IMR-90 (cell line): ENCODE results near the gene ZNF469. TPM values are rescaled to one million over a fixed set of nuclear protein-coding genes. Genes with fewer than 3 reads are reported as not detected.

Source experiments
- ATAC-seq: fragments of 200-7000 bp; cut with Tn5 transposase; 2 replicates; pipeline ENCODE4 v1.9.1; 2020; ENCODE audit warnings: low read depth, mild to moderate bottlenecking, moderate library complexity
- BruUV-seq: library from RNA; stranded (reverse); fragments of 400-500 nt; replicated peaks from 2 replicates; lab custom pipeline; 2021; lab: Mats Ljungman, UMichigan
- CTCF ChIA-PET: fragments of 300-600 bp; formaldehyde crosslinking; extraction: SDS; loops from one replicate; lab custom pipeline; 2021; ENCODE audit warnings: antibody characterized with exemption; lab: Yijun Ruan, JAX
- POLR2A ChIA-PET: fragments of 300-600 bp; sonication (Branson Sonifier 250); formaldehyde crosslinking; loops from one replicate; lab custom pipeline; 2022; ENCODE audit warnings: antibody characterized with exemption; ENCODE audit not compliant: unreplicated experiment; lab: Charles Lee
- DNase-seq: peaks from one replicate; pipeline ENCODE4 v3.0.0; 2013
- H2AFZ ChIP-seq: replicated peaks from 2 replicates; pipeline ENCODE3; 2013; ENCODE audit warnings: low read length, mild to moderate bottlenecking; ENCODE audit not compliant: poor library complexity
- H2AK5ac ChIP-seq: 2 replicates; pipeline ENCODE4 v1.6.1; 2013; ENCODE audit warnings: low read depth, low read length, inconsistent platforms
- H2AK9ac ChIP-seq: replicated peaks from 2 replicates; pipeline ENCODE3; 2013; ENCODE audit warnings: mild to moderate bottlenecking, low read depth, low read length, moderate library complexity; ENCODE audit not compliant: poor library complexity
- H2BK120ac ChIP-seq: 2 replicates; pipeline ENCODE4 v1.6.1; 2013; ENCODE audit warnings: low read depth, low read length, inconsistent platforms
- H2BK15ac ChIP-seq: 3 replicates; pipeline ENCODE4 v1.6.1; 2013; ENCODE audit warnings: low read depth, low read length, inconsistent platforms
- H2BK20ac ChIP-seq: 2 replicates; pipeline ENCODE4 v1.6.1; 2013; ENCODE audit warnings: low read depth, mild to moderate bottlenecking, inconsistent platforms, low read length, moderate library complexity
- H2BK5ac ChIP-seq: 2 replicates; pipeline ENCODE4 v1.6.1; 2013; ENCODE audit warnings: mild to moderate bottlenecking, low read depth, low read length, inconsistent platforms; ENCODE audit not compliant: poor library complexity, severe bottlenecking
- H3K14ac ChIP-seq: replicated peaks from 2 replicates; pipeline ENCODE4 v1.6.1; 2013; ENCODE audit warnings: low read depth, low read length, inconsistent platforms
- H3K18ac ChIP-seq: 2 replicates; pipeline ENCODE4 v1.6.1; 2013; ENCODE audit warnings: low read depth, low read length, control low read depth
- H3K23ac ChIP-seq: 2 replicates; pipeline ENCODE4 v1.6.1; 2013; ENCODE audit warnings: low read depth, low read length, inconsistent platforms
- H3K27ac ChIP-seq: 2 replicates; pipeline ENCODE4 v1.5.1; 2013; ENCODE audit warnings: mild to moderate bottlenecking, control low read depth, low read length; ENCODE audit not compliant: insufficient read depth
- H3K27me3 ChIP-seq: 2 replicates; pipeline ENCODE4 v1.6.1; 2013; ENCODE audit warnings: low read length; ENCODE audit not compliant: control insufficient read depth, insufficient read depth
- H3K36me3 ChIP-seq: 2 replicates; pipeline ENCODE4 v1.6.1; 2013; ENCODE audit warnings: low read length, mixed read lengths; ENCODE audit not compliant: control insufficient read depth, insufficient read depth
- H3K4ac ChIP-seq: 2 replicates; pipeline ENCODE4 v1.6.1; 2013; ENCODE audit warnings: low read depth, low read length, inconsistent platforms
- H3K4me1 ChIP-seq: 2 replicates; pipeline ENCODE4 v1.6.1; 2013; ENCODE audit warnings: low read length, mixed read lengths; ENCODE audit not compliant: control insufficient read depth, insufficient read depth
- H3K4me2 ChIP-seq: 2 replicates; pipeline ENCODE4 v1.6.1; 2013; ENCODE audit warnings: low read depth, mild to moderate bottlenecking, control low read depth, low read length, moderate library complexity
- H3K4me3 ChIP-seq: 2 replicates; pipeline ENCODE4 v1.5.1; 2013; ENCODE audit warnings: low read depth, mild to moderate bottlenecking, control low read depth, low read length, moderate library complexity; ENCODE audit not compliant: insufficient read depth
- H3K56ac ChIP-seq: 2 replicates; pipeline ENCODE4 v1.6.1; 2013; ENCODE audit warnings: low read length, inconsistent platforms; ENCODE audit not compliant: insufficient read depth; ENCODE audit errors: extremely low read depth
- H3K79me1 ChIP-seq, 2 experiments: 2 replicates each; pipeline ENCODE4 v1.6.1; 2013; ENCODE audit warnings: low read length in 2 of 2, inconsistent platforms in 1 of 2, low read depth in 1 of 2
- H3K9ac ChIP-seq: 2 replicates; pipeline ENCODE4 v1.6.1; 2013; ENCODE audit warnings: low read depth, low read length, control low read depth
- H3K9me1 ChIP-seq: 2 replicates; pipeline ENCODE4 v1.6.1; 2013; ENCODE audit warnings: low read length, inconsistent platforms; ENCODE audit not compliant: insufficient read depth
- H3K9me3 ChIP-seq: 2 replicates; pipeline ENCODE4 v1.6.1; 2013; ENCODE audit warnings: low read length; ENCODE audit not compliant: control insufficient read depth, insufficient read depth
- H4K20me1 ChIP-seq: 2 replicates; pipeline ENCODE4 v1.6.1; 2013; ENCODE audit warnings: low read length, inconsistent platforms; ENCODE audit not compliant: insufficient read depth
- H4K5ac ChIP-seq: 2 replicates; pipeline ENCODE4 v1.6.1; 2013; ENCODE audit warnings: mild to moderate bottlenecking, low read depth, low read length, control low read depth
- H4K8ac ChIP-seq, 2 experiments: 2 replicates each; pipeline ENCODE4 v1.6.1; 2013; ENCODE audit warnings: low read depth in 2 of 2, low read length in 2 of 2, control low read depth in 1 of 2, inconsistent platforms in 1 of 2
- H4K91ac ChIP-seq: 2 replicates; pipeline ENCODE4 v1.6.1; 2013; ENCODE audit warnings: low read depth, low read length, inconsistent platforms; ENCODE audit not compliant: insufficient read depth
- BHLHE40 ChIP-seq: fragments of 150-350 bp; IDR thresholded peaks from 2 replicates; pipeline ENCODE4 v1.6.1; 2016; ENCODE audit warnings: mild to moderate bottlenecking, low read depth, low read length
- CTCF ChIP-seq: conservative IDR thresholded peaks from 2 replicates; pipeline ENCODE4 v1.5.1; 2012; ENCODE audit warnings: mild to moderate bottlenecking, low read depth, low read length, improper control_type of control experiment
- MAFK ChIP-seq: IDR thresholded peaks from 2 replicates; pipeline ENCODE4 v1.6.1; 2012; ENCODE audit warnings: low read depth, low read length, improper control_type of control experiment
- MXI1 ChIP-seq: IDR thresholded peaks from 2 replicates; pipeline ENCODE4 v1.6.1; 2012; ENCODE audit warnings: low read depth, mild to moderate bottlenecking, low read length, moderate library complexity, borderline replicate concordance
- NFE2L2 ChIP-seq: fragments of 150-350 bp; IDR thresholded peaks from 2 replicates; pipeline ENCODE4 v1.6.1; 2016; ENCODE audit warnings: low read depth, mild to moderate bottlenecking, low read length
- RAD21 ChIP-seq: IDR thresholded peaks from 2 replicates; pipeline ENCODE4 v1.6.1; 2012; ENCODE audit warnings: low read length, improper control_type of control experiment
- RCOR1 ChIP-seq: IDR thresholded peaks from 2 replicates; pipeline ENCODE4 v1.6.1; 2012; ENCODE audit warnings: mild to moderate bottlenecking, low read length, improper control_type of control experiment; ENCODE audit not compliant: insufficient replicate concordance
- RFX5 ChIP-seq: IDR thresholded peaks from 2 replicates; pipeline ENCODE4 v1.8.0; 2012; ENCODE audit warnings: low read depth, mild to moderate bottlenecking, low read length, moderate library complexity
- SMC3 ChIP-seq: fragments of 150-350 bp; IDR thresholded peaks from 2 replicates; pipeline ENCODE4 v1.6.1; 2016; ENCODE audit warnings: low read depth, mild to moderate bottlenecking, antibody characterized with exemption, low read length, moderate library complexity
- USF2 ChIP-seq: fragments of 150-350 bp; IDR thresholded peaks from 2 replicates; pipeline ENCODE4 v1.6.1; 2017; ENCODE audit warnings: mild to moderate bottlenecking, antibody characterized with exemption, low read length, low read depth
- WGBS, 2 experiments: methylation state at CpG; one replicate each; pipeline versions ENCODE4 v1.1.5 to v1.1.7; 2013; ENCODE audit warnings: missing lambda C conversion rate in 2 of 2; ENCODE audit not compliant: insufficient read length in 1 of 2; ENCODE audit errors: extremely low coverage in 2 of 2; 5-methylcytosine and 5-hydroxymethylcytosine counted together
- dilution Hi-C: fragments of 300-500 bp; cut with HindIII; formaldehyde crosslinking; loops from one replicate; pipeline ENCODE4 v1.14.3; 2018; ENCODE audit warnings: low sequenced_read_pairs; ENCODE audit not compliant: unreplicated experiment
- in situ Hi-C: fragments of 300-500 bp; cut with MboI; formaldehyde crosslinking; loops from 3 replicates; pipeline ENCODE4 v1.14.3; 2019; ENCODE audit warnings: low sequenced_read_pairs, inconsistent platforms, mixed read lengths
- intact Hi-C: fragments of 100-400 bp; cut with micrococcal nuclease; formaldehyde crosslinking; loops from 2 replicates; pipeline ENCODE4 v1.10.0; 2022
- polyA plus RNA-seq, 3 experiments: library from polyadenylated mRNA; depleted of rRNA; stranded (reverse); fragments of >200 nt; gene quantifications; 2 replicates each; pipeline ENCODE4 v1.2.3, GENCODE V29; 2012; ENCODE audit warnings: low replicate concordance in 1 of 3
- total RNA-seq: library from RNA; depleted of rRNA; stranded (reverse); fragments of >200 nt; gene quantifications from 2 replicates; pipeline ENCODE4 v1.2.3, GENCODE V29; 2012

The ZNF469 gene
- total and polyA plus RNA-seq, 2 of the 4 experiments (the other 2 are of a cell fraction) = 1.1 to 13.3 TPM

- Histone ChIP-seq H3K4ac (peak overlapping the region; percentile 47; the same call in 1 of the 2 replicates), H3K9me1 (peaks cover 40% of the 10 kb centered on the region)
Observed at GRCh38 chr16:88403794-88404581, 21.2 kb downstream of the ZNF469 start.

More at GRCh38 chr16:88403794-88404581, 21.2 kb downstream of the ZNF469 start:
- no peaks in the 10 kb centered on the region for H3K9me3 ChIP-seq
- H3K27me3 ChIP-seq = no peaks in the 10 kb centered on the region
- no peak overlapping the region for H3K4me2 ChIP-seq
- WGBS, 2 experiments = 89% methylated on average over 13 of the region's 22 CpGs; no CpG with 5 or more reads in 1 of the 2 experiments
- H3K36me3 ChIP-seq = peaks cover 51% of the 10 kb centered on the region
- H3K27ac ChIP-seq = no peak overlapping the region
- DNase-seq (peak; percentile 41), ATAC-seq (no peak)
- ChIA-PET CTCF (no interaction called here), POLR2A (no interaction called here)
- H3K9ac ChIP-seq = no peak overlapping the region
- H3K56ac ChIP-seq = no peak overlapping the region; the same call in 1 of the 2 replicates
- BruUV-seq = no TSS peak
- in situ Hi-C loops = no loop called here
- no peak overlapping the region for H2BK5ac ChIP-seq
- H2AFZ ChIP-seq = no peak overlapping the region
- no peak overlapping the region for H3K4me3 ChIP-seq
- no peak overlapping the region for H3K18ac ChIP-seq
- H4K5ac ChIP-seq = no peak overlapping the region
- H4K91ac ChIP-seq = no peak overlapping the region
- TF ChIP-seq MXI1 (no peak), CTCF (no peak), BHLHE40 (no peak), NFE2L2 (no peak), USF2 (no peak), RAD21 (no peak), RFX5 (no peak), SMC3 (no peak), RCOR1 (no peak), MAFK (no peak)
- H4K20me1 ChIP-seq = peaks cover 100% of the 10 kb centered on the region
- H2AK9ac ChIP-seq = peak overlapping the region; percentile 70
- peaks cover 19% of the 10 kb centered on the region; the same call in 1 of the 2 replicates for H3K4me1 ChIP-seq
- no peak overlapping the region for H2BK15ac ChIP-seq
- H2BK120ac ChIP-seq = no peak overlapping the region
- no peak overlapping the region for H2AK5ac ChIP-seq
- no peak overlapping the region for H3K23ac ChIP-seq
- dilution Hi-C loops = no loop called here
- peaks cover 31 to 91% of the 10 kb centered on the region in 2 experiments for H3K79me1 ChIP-seq
- peak overlapping the region in 1 of 2 experiments; percentile 42; a peak in 1 of 4 replicates for H4K8ac ChIP-seq
- peak overlapping the region; percentile 39; the same call in 1 of the 2 replicates for H3K14ac ChIP-seq
- intact Hi-C loops = no loop called here
- no peak overlapping the region; the same call in 1 of the 2 replicates for H2BK20ac ChIP-seq
